Measurements from ENCODE around the gene DPH7. TPM values are rescaled to one million over a fixed set of nuclear protein-coding genes. Genes with fewer than 3 reads are reported as not detected.

DPH7 gene
- total and polyA plus RNA-seq, 2 experiments from 2014 or later: 28.3 to 36.9 TPM

- Histone ChIP-seq H3K79me2 (no peaks in the 10 kb centered on the region), H3K36me3 (replicated peaks; ENCODE audit: insufficient read depth, low read depth) (no peaks in the 10 kb centered on the region), H3K4me1 (ENCODE audit: insufficient read depth) (no peaks in the 10 kb centered on the region), H3K9me2 (replicated peaks; ENCODE audit: insufficient read depth) (no peaks in the 10 kb centered on the region), H3K4me3 (no peak overlapping the region), H3K27ac (no peak overlapping the region), H3K9me3 (ENCODE audit: low read depth) (no peaks in the 10 kb centered on the region), H3K4me2 (no peak overlapping the region), H3K27me3 (no peaks in the 10 kb centered on the region), H2AFZ (no peak overlapping the region), H4K20me1 (ENCODE audit: insufficient read depth, poor library complexity, severe bottlenecking) (no peaks in the 10 kb centered on the region)
- no peak for DNase-seq (ENCODE audit: low spot score)
- TF ChIP-seq CTCF (IDR thresholded peaks at IDR 0.05; ENCODE audit: poor library complexity): no peak
- no peak for TF ChIP-seq EZH2 (IDR thresholded peaks at IDR 0.05; ENCODE audit: borderline replicate concordance)
- no peak for TF ChIP-seq EZH2phosphoT487 (IDR thresholded peaks at IDR 0.05; ENCODE audit: low read depth, severe bottlenecking, unreplicated experiment)
- WGBS (ENCODE audit: low lambda C conversion rate, missing lambda C conversion rate): 95% methylated on average over 15 of the region's 15 CpGs
Observed at GRCh38 chr9:137506274-137506673, 72.5 kb downstream of the DPH7 start.

GRCh38 chr9:137505421-137506140 is 73.1 kb downstream of the DPH7 start:
- no peaks in the 10 kb centered on the region for H3K27me3 ChIP-seq
- H3K27ac ChIP-seq: no peak overlapping the region
- no peaks in the 10 kb centered on the region for H3K9me3 ChIP-seq (ENCODE audit: low read depth)
- WGBS (ENCODE audit: low lambda C conversion rate, missing lambda C conversion rate): 96% methylated on average over 28 of the region's 28 CpGs
- no peaks in the 10 kb centered on the region for H4K20me1 ChIP-seq (ENCODE audit: insufficient read depth, poor library complexity, severe bottlenecking)
- TF ChIP-seq CTCF (IDR thresholded peaks at IDR 0.05; ENCODE audit: poor library complexity) (no peak), EZH2phosphoT487 (IDR thresholded peaks at IDR 0.05; ENCODE audit: low read depth, severe bottlenecking, unreplicated experiment) (no peak), EZH2 (IDR thresholded peaks at IDR 0.05; ENCODE audit: borderline replicate concordance) (no peak)
- no peak for DNase-seq (ENCODE audit: low spot score)
- no peaks in the 10 kb centered on the region for H3K9me2 ChIP-seq (replicated peaks; ENCODE audit: insufficient read depth)
- H3K79me2 ChIP-seq: no peaks in the 10 kb centered on the region
- no peak overlapping the region for H2AFZ ChIP-seq
- no peak overlapping the region for H3K4me3 ChIP-seq
- no peaks in the 10 kb centered on the region for H3K4me1 ChIP-seq (ENCODE audit: insufficient read depth)
- no peaks in the 10 kb centered on the region for H3K36me3 ChIP-seq (replicated peaks; ENCODE audit: insufficient read depth, low read depth)
- H3K4me2 ChIP-seq: no peak overlapping the region

Other genes with a start within 250 kb of the DPH7 start
- gene EXD3, start 155.8 kb downstream of the DPH7 start, total RNA-seq: 7.3 and 11.8 TPM in 2 replicates
- gene EXD3, start 155.8 kb downstream of the DPH7 start, polyA plus RNA-seq: 21.6 and 24.9 TPM in 2 replicates
- 7.2 and 8.2 TPM in 2 replicates for gene NOXA1, start 155.5 kb downstream of the DPH7 start, total RNA-seq
- gene NOXA1, start 155.5 kb downstream of the DPH7 start, polyA plus RNA-seq: 12.5 and 13.9 TPM in 2 replicates
- 6.1 and 7.1 TPM in 2 replicates for gene ENTPD8, start 137.6 kb downstream of the DPH7 start, total RNA-seq
- 14.2 and 16.5 TPM in 2 replicates for gene ENTPD8, start 137.6 kb downstream of the DPH7 start, polyA plus RNA-seq
- 37.2 and 39.5 TPM in 2 replicates for gene NSMF, start 119.6 kb downstream of the DPH7 start, total RNA-seq
- 51.6 and 54.7 TPM in 2 replicates for gene NSMF, start 119.6 kb downstream of the DPH7 start, polyA plus RNA-seq
- gene PNPLA7, start 28.5 kb downstream of the DPH7 start, total RNA-seq: 0.56 and 0.77 TPM in 2 replicates
- 0.62 and 2.0 TPM in 2 replicates for gene PNPLA7, start 28.5 kb downstream of the DPH7 start, polyA plus RNA-seq
- 34.7 and 36.6 TPM in 2 replicates for gene MRPL41, start 27.0 kb downstream of the DPH7 start, total RNA-seq
- gene MRPL41, start 27.0 kb downstream of the DPH7 start, polyA plus RNA-seq: 86.0 and 94.5 TPM in 2 replicates
- gene ZMYND19, start 11.6 kb upstream of the DPH7 start, total RNA-seq: 20.4 and 24.3 TPM in 2 replicates
- gene ZMYND19, start 11.6 kb upstream of the DPH7 start, polyA plus RNA-seq: 46.9 and 50.3 TPM in 2 replicates
- gene ARRDC1, start 26.8 kb upstream of the DPH7 start, total RNA-seq: 62.7 and 86.0 TPM in 2 replicates
- gene ARRDC1, start 26.8 kb upstream of the DPH7 start, polyA plus RNA-seq: 102 and 109 TPM in 2 replicates
- 40.6 and 46.0 TPM in 2 replicates for gene EHMT1, start 40.1 kb upstream of the DPH7 start, total RNA-seq
- 47.0 and 47.7 TPM in 2 replicates for gene EHMT1, start 40.1 kb upstream of the DPH7 start, polyA plus RNA-seq

All from hepatocyte (in vitro differentiated cells).